Stimulated activated CD4-positive, alpha-beta T cell treated with anti-CD3 and anti-CD28 coated beads, Interleukin-1b, Interleukin-23, amount 100 ng/mL, for 24 hours (primary cell): ENCODE results near the gene FCRL5.
"Not testable (repeated sequence)": the region's sequence is repeated elsewhere in the genome, so short reads cannot be mapped to it uniquely, and the experiment has no call there.

Experiments
- DNase-seq, 4 experiments: peaks; one replicate each; pipeline ENCODE4 v3.0.0-alpha.2; 2020; ENCODE audit warnings: low read depth in 4 of 4, low spot score in 1 of 4

Gene FCRL5

DNA sequence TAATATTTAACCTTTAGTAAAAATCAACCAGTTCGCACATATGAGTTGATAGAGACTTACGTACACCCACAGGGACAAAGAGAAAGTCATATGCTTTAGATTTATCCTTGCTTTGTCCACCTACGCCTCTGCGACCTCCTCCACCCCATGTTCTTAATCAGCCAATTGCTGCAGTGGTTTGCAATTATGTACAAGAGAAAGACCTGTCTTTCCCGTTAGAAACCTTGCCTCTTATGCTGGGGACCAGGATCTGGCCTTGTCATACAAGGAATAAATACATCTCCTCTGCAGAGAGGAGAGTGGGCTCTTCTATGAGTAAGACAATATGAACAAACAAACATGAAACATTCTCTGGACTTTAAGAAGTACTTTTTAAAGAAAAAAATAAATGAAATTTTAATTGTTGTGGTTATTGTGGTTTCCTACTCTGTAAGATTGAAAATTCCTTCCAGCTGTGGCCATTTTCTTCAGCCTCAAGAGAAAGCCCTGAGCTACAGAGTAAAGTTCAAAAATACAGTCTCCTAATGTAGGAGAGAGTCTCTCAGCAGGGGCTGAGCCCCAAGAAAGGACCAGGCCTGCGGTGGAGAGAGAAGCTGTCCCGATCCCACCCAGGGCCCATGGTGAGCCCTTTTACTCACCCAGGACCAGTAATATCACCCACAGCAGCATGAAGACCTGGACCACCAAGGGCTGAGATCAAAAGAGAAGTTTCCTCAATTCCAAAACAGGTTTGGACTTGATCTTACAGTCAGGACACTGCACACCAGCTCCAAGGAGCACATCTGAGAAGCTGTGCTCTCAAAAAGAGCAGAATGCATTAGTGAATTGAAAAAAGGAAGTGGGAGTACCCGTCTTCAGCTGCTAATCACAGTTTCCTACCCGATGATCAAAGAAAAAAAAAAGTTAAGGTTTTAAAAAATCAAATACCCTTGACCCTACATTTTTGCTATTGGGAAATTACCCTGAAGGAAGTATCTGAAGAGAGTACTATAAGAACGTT lies at the start of gene FCRL5:
FCRL5 (minus strand) TSS at position 822 of the 1,000 bp plus-strand sequence; CDS start at position 669, 153 bp downstream.
- DNase-seq = no peak

DNA sequence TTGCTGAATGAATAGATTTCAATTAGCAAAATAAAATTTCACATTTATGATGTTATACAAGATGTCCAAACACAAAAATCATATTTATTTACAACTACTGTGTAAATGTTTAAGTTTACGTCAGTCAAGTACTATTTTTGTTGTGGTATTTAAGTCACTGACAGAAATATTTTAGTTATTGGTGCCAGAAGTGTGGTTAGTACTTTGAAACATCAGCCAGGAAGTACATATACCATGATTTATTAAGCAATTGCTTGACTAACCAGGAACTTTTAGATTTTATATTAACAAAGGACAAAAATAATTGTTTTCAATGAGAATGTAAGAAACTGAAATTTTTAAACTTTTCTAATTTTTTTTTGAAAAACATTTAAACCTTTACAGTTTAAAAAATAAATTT lies 47.9 kb upstream of the FCRL5 start:
- no peak for DNase-seq

DNA sequence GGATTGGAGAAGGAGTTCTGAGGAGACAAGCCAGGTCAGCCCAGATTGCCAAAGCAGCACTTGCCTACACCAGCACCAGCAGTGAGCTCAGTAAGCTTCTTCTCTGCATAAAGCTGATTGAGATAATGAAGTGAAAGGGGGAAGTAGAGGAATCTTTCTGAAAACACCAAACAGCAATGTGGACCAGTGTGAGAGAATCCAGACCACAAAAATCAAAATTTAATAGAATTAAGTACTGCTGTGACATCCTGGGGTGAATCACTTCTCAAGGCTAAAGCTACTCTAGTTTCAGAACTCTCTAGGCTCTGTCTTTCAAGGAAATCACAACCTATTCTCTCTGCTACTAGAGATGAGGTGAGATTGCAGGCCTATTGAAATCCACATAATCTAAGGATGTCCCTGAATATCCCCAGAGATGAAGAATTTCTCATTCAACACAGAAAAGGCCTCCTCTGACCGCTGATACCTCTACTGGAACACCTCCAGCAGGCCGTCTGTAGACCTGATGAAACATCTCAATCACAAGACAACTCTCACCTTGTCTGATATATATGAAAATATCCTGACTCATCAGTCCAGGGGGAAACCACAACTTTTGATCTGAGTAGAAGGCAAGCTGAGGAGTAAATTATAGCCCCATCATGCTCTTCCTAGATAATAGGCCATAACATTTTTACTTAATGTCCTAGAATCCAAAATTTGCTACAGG lies 45.8 kb upstream of the FCRL5 start, which contains the start of gene FCRL4:
FCRL4 (minus strand) TSS at position 127 of the 709 bp plus-strand sequence. CDS start 141 bp downstream, outside the sequence.
- no peak for DNase-seq

DNA sequence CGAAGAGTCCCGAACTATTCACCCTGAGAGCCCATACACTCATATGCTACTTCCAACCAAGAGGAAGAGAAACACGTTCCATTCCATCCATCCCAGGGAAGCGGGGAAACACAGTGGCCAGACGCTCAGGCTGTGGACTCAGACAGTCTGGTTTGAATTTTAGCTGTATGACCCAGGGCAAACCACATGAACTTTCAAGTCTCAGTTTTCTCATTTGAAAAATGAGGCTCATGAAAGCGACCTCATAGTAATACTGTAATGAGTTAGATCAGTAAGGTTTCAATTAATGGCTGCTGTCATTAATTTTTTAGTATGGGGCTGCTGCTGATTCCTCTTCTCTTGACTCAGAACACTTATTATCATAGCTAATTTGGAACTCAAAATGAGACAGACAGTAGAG lies 44.1 kb upstream of the FCRL5 start:
- DNase-seq = no peak

DNA sequence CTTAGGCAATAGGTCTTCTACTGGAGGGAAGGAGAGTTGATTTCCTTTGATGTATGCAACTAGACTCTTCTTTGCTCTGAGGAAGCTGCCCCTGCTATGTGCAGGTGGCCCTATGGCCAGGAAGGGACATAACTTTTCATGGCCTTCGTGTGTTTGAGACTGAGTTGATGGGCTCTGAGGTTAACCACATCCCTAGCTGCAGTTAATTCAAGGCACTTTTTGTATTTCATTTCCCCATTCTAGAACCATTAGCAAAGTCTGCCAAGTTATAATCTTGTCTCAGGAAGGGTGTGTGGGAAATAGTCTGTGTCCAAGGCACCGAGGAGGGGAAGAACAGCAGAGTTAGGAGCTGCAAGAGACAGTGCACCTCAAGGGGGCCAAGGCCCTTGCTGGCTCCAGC lies 43.0 kb upstream of the FCRL5 start:
- DNase-seq = no peak

DNA sequence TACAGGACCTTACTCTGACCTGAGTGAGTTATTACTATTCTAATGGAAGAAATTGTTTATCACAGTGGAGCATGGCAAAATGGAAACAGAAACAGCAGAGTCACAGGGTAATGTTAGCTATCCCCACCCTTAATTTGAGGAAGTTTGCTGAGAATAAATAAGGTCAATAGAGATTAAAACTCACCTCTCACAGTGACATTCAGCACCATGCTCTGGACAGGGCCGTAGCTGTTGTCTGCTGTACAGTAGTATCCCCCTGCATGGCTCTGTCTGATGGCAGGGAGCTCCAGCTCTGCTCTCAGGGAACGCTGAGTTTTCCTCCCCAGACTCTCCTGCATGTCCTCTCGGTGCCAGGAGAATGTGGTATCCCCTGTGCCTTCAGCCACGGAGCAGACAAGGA lies 33.7 kb upstream of the FCRL5 start:
- DNase-seq = no peak

DNA sequence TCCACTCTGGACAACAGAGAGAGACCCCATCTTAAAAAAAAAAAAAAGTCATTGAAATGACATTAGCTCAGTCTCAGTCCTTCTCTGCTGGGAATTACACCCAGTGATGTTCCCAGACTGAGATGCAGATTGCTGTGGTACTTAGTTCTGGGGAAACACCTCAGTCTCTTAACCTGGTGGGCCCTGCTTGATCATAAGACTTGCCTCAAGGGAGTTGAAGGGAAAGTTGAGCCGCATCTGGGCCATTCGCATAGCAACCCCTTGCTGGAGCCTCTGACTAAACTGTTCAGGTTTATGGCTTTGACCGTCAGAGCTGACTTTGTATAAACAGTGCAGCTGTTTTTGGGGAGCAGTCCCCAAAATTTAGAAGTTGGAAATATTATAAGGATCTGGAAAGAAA lies 32.2 kb upstream of the FCRL5 start:
- no peak for DNase-seq

DNA sequence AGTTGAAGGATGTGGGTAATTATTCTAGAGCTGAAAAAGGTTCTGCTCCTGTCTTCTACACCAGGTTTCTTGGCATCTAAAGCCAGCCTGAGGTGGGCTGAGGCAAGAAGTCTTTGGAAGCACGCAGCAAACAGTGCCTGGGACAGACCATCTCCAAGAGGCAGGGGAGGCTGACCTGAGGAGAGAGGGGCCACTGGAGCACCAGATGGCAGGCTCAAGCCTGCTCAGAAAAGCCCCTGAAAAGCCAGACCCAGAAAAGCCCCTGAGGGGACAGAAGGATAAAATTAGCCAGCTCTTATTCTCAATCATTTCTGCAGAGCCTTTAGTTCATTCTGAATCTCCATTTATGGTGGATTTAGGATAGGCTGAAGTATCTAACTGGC lies 28.5 kb upstream of the FCRL5 start:
- DNase-seq = no peak

DNA sequence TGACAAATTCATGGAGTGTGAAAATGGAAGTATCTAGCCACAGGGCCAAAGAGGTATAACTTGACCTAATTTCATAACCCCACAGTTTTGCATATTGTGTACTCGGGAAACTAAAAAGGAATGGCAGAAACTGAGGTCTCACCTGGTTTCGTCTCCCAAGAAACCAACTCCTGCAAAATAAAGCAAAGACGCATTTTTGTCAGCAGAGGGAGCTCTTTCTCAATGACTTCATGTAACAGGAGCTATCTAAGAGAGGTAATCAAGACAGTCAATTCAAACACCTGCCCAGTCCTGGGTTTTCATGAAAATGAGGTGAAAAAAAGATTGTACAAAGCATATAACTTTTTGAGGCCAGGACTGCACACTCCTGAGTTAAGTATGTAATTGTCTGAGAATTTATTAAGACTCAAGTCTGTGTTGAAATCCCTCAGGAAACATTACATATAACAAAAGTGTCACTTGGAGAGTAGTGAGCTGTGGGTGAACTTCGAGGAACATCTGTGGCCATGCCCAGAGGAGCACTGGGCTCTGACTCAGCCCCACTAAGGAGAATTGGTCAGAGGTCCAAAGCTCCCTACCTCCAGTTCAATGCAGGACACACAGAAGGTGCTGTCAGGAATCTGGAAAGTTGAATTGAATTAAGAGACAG lies 28.0 kb upstream of the FCRL5 start:
- DNase-seq = peak in 1 of 4 experiments; percentile 1

DNA sequence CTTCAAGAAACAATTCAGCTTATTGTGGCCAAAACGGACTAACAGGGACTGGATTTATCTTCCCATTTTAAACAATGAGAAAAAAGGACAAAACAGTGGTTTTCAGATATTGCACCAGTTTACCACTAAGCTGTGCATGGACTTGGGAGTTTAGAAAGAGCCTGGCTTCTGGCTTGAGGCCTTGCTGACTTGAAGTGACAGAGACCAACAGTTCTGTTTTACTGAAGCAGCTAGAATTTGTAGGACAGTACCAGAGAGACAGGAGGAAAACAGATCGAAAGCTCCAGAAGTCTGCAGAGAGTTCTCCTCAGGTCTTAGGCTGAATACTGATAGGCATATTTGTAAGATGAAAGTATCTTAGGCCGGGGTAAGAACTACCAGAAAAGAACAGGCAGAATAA lies 25.1 kb upstream of the FCRL5 start:
- DNase-seq = no peak

DNA sequence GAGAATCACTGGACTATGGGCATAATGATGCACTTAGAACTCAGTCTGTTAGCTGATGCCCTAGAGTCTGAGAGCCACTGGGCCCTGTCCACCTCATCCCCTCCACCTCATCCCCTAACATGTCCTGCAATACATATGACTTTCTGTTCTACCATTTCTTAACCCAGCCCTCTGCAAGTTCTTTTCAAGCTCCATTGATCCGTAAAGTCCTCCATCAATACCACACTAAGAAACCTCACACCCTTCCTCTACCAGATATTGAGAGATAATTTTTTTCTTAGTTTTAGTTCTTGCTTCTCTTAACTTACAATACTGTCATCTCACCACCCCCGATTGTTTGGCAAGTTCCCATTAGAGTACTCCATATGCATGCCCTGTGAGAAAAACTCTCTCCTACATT lies 23.4 kb upstream of the FCRL5 start:
- DNase-seq = no peak

DNA sequence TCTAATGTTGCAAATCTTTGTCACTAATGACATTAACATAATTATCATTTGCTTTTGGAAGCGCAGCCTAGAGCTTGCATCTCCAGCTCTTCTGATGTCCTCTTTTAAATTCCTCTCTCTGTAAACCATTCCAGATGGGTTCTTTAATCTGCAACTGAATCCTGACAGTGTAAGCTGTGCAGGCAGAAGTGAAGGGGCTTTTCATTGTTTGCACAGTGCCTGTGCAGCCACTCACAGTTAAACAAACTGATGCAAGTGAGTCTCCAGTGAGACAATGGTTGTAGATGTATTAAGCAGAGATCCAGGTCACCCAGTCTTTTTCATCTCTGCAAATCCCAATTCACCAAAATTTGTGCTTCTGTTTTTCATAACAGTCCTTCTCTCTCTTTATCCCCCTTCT lies 22.5 kb upstream of the FCRL5 start:
- DNase-seq = no peak

DNA sequence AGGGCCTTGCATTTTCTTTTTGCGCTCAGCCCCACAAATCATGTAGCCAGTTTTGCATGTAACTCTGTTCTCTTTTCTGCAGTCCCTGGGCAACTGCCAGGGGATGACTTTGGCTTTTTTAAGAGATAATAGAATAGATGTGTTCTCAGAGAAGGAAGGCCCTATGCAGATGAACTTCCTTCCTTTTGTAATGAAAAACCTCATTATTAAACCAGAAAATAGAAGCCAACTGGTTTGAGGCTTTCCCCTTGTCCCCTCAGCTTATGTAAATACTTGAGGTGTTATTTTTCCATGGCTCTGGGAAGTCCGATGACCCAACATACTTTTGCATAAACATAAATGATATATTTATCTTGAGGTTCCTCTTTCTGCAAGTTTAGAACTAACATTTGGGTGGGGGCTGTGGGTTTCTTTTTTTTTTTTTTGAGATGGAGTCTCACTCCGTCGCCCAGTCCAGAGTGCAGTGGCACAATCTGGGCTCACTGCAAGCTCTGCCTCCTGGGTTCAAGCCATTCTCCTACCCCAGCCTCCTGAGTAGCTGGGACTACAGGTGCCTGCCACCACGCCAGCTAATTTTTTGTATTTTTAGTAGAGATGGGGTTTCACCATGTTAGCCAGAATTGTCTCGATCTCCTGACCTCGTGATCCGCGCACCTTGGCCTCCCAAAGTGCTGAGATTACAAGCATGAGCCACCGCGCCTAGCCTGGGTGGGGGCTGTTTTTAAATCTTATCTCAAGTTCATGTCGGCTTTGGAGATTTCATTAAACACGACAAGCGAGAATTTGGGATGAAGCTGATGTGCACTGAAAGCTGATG lies 14.4 kb upstream of the FCRL5 start:
- no peak for DNase-seq

DNA sequence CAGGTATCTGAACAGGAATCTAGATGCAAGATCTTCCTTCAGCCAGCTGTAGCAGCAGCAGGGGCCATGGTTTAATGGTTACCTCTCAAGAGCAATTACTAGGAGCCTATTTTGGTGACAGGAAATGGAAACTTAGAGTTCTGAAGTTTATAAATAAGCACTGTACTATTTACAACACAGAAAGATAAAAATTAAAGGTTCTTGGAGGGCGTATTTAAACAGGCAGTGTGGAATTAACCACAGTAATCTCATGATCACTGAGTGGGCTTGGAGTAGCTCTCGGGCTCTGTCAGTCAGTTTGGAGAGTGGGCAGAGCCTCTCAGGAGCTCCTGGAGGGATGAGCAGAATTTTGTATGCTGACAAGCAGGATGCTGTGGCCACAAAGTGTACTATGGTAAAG lies 10.2 kb upstream of the FCRL5 start:
- DNase-seq = no peak

DNA sequence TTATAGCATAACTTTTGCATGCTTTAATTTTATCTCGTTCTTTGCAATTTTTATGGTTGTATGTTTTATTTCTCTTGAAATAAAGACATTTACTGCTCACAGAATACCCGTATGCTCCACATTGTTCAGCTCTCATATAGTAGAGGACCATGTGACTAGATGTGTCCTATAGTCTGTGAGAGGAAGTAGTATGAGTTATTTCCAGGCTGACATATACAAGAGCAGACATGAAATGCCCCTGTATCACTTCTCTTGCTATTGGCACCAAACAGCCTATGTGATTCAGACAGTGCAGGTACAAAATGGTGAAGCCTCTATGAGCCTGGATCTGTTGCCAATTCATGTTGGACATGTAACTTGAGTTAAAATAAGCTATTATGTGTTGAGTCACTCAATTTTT lies 5.8 kb upstream of the FCRL5 start:
- no peak for DNase-seq

DNA sequence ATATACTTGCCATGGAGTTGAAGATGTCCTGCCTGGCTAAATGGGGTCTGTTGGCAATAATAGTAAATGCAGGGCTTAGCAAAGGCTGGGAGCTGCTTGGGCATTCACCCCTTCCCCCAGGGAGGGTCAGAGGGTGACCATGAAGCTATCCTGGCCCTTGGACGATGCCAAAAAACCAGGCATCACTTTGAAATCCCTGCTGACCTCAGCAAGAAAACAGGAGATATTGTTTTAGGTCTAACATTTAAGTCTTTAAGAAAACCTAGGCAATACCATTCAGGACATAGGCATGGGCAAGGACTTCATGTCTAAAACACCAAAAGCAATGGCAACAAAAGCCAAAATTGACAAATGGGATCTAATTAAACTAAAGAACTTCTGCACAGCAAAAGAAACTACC lies 4.2 kb downstream of the FCRL5 start:
- DNase-seq = not testable (repeated sequence)

DNA sequence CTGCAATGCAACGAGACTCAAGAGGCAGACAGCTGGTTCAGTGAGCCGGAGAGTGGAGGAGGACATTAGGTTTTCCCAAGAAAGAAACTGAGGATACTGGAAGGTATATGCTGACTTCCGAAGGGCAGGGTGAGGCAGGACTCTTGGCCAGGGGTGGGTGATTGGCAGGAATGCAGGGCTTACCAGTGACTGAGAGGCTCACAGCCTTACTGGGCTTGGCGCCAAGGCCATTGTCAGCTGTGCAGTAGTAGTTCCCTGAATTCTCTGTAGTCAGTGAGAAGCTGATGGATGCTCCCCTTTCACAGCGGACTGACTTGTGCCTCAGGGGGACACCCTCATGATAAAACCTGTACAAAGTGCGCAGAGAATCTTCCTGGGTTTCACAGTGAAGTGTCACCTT lies 9.6 kb downstream of the FCRL5 start:
- DNase-seq = no peak

DNA sequence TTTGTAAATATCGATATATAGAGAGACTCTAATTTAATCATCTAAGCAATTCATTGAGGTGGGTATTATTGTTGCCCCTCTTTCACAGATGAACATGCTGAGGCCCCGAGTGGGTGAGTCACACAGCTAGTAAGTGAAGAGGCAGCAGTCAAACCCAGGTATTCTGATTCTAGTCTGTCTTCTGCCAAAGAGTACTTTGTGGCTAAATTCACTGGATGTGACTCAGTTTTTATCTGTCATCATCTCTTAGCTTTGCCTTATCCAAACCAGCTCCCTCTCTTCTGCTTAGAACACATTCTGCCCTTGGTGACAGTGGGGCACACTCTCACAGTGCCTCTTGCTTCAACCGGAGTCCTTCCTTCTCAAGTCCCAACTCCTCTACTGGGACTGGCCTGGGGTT lies 11.5 kb downstream of the FCRL5 start:
- no peak for DNase-seq

DNA sequence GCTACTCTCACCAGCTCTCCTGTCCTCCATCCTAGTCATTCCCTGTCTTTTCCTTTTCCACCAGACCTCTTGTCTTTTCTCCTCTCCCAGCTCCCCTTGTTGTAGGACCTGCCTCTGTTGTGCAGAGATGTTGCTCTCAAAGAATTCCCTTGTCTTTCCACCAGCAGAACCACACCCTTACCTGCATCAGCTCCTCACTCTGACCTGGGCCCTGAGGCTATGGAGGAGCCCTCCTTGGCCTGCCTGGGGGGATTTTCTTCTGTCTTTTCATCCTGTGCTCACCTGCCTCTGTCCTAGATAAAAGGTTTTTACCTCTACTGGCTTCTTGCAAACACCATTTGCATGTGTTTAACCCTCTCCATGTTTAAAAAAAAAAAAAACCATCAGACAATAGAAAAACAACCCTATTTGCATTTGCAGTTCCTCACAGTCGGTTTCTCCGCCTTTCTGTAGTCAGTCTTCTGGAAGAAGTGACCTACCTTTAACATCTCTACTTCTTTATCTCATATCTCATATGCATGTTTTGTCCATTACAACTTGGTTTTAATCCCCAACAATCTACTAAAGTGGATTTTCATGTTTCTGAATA lies 12.1 kb downstream of the FCRL5 start:
- no peak for DNase-seq

DNA sequence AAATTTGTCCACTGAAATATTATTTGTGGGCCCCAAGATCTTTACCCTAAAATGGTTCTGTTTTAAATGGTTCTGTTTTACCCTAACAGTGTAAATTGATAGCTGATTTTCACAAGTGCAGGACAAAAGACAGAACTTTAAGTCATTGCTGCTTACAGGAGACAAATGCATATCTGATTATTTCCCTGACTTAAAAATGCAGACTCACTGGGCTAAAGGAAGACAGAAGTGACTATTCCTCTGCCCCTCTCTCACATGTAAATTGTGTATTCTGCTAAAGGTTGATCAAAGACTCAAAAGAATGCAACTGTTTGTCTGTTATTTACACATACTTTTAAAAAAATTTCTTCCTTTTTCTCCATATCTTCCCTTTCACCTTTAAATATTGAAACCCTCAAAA lies 12.7 kb downstream of the FCRL5 start:
- no peak for DNase-seq
